SK-N-SH treated with all-trans-retinoic acid at 6 μM for 48 hours (cell line): ENCODE measurements around the gene LRBA.

ENCODE experiments used
- ARNTL ChIP-seq: fragments of 450-650 bp; formaldehyde crosslinking; IDR thresholded peaks from 2 replicates; pipeline ENCODE4 v1.5.0; 2020; ENCODE audit warnings: low read depth, mild to moderate bottlenecking, moderate library complexity, borderline replicate concordance
- BACH2 ChIP-seq: fragments of 250-450 bp; sonication (Bioruptor Pico); IDR thresholded peaks from 2 replicates; pipeline ENCODE4 v1.9.0; 2021; ENCODE audit warnings: mild to moderate bottlenecking, borderline replicate concordance
- PATZ1 ChIP-seq: fragments of 250-450 bp; sonication (Bioruptor Pico); IDR thresholded peaks from 2 replicates; pipeline ENCODE4 v1.8.0; 2020; ENCODE audit warnings: mild to moderate bottlenecking, moderate library complexity, borderline replicate concordance
- POU6F1 ChIP-seq: fragments of 250-450 bp; sonication (Bioruptor Pico); IDR thresholded peaks from 2 replicates; pipeline ENCODE4 v1.8.0; 2021; ENCODE audit warnings: low read depth, mild to moderate bottlenecking, moderate library complexity, borderline replicate concordance
- PPARA ChIP-seq: fragments of 250-450 bp; sonication (Bioruptor Pico); IDR thresholded peaks from 2 replicates; pipeline ENCODE4 v1.5.0; 2020; ENCODE audit warnings: mild to moderate bottlenecking, borderline replicate concordance
- TCF4 ChIP-seq: fragments of 250-450 bp; sonication (Bioruptor Pico); IDR thresholded peaks from 2 replicates; pipeline ENCODE4 v1.8.0; 2021; ENCODE audit warnings: mild to moderate bottlenecking, moderate library complexity, borderline replicate concordance
- ZFP3 ChIP-seq: fragments of 250-450 bp; sonication (Bioruptor Pico); IDR thresholded peaks from 2 replicates; pipeline ENCODE4 v1.5.0; 2020; ENCODE audit warnings: mild to moderate bottlenecking, moderate library complexity
- ZFP30 ChIP-seq: fragments of 450-650 bp; formaldehyde crosslinking; IDR thresholded peaks from 2 replicates; pipeline ENCODE4 v1.5.0; 2022; ENCODE audit warnings: mild to moderate bottlenecking, moderate library complexity
- ZNF70 ChIP-seq: fragments of 450-650 bp; formaldehyde crosslinking; IDR thresholded peaks from 2 replicates; pipeline ENCODE4 v1.5.0; 2020; ENCODE audit warnings: mild to moderate bottlenecking, moderate library complexity

DNA sequence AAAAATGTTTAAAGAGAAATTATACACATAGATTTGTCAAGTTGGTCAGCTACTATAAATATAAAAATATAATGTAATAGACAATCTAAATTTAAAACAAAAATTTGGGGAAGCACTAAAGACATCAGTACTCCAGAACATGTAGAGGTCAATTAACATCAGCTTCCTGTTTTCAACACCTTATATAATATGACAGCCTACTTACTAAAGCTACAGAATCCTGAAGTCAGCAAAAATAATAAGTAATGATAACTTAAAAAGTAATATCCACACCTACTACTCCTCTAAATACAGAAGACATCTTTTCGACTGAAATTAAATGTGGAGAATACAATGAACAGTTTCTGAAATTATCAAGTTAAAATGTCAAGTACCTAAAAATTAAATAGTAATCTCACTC, 118.6 kb downstream of the LRBA start:
- TF ChIP-seq TCF4 (no peak), POU6F1 (CRISPR knock-in tag) (no peak), BACH2 (CRISPR knock-in tag) (no peak), PPARA (CRISPR knock-in tag) (no peak), ZFP30 (CRISPR knock-in tag) (no peak), ZNF70 (CRISPR knock-in tag) (no peak), PATZ1 (no peak), ZFP3 (CRISPR knock-in tag) (no peak), ARNTL (CRISPR knock-in tag) (no peak)
